ENCODE results near the gene KIN.

The KIN gene

DNA sequence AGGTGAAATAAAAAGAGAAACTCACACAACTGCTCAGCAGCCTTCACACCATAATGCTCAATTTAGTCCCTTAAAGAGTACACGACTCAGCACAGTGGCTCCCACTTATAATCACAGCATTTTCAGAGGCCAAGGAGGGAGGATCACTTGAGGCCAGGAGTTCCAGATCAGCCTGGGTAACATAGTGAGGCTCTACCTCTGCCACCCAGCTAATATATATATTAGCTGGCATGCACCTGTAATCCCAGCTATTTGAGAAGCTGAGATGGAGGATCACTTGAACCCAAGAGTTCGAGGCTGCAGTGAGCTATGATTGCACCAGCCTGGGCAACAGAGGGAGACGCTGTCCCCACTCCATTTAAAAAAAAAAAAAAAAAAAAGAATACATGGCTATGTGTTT, 82.5 kb downstream of the KIN start (continued):
- TF ChIP-seq ZBTB11 (tag by site-specific recombination; conservative IDR thresholded peaks at IDR 0.05; ENCODE audit: low read depth) (no peak), ZNF610 (tag by site-specific recombination; IDR thresholded peaks at IDR 0.05; ENCODE audit: borderline replicate concordance) (no peak), HOXA7 (CRISPR knock-in tag; IDR thresholded peaks at IDR 0.05; ENCODE audit: borderline replicate concordance) (no peak), MYNN (tag by site-specific recombination; IDR thresholded peaks at IDR 0.05; ENCODE audit: borderline replicate concordance) (no peak), ZNF701 (tag by site-specific recombination; IDR thresholded peaks at IDR 0.05) (no peak), ZNF624 (tag by site-specific recombination; IDR thresholded peaks at IDR 0.05) (no peak), ZNF560 (tag by site-specific recombination; IDR thresholded peaks at IDR 0.05; ENCODE audit: borderline replicate concordance) (no peak), ZNF623 (tag by site-specific recombination; IDR thresholded peaks at IDR 0.05) (no peak), ZNF266 (tag by site-specific recombination; IDR thresholded peaks at IDR 0.05; ENCODE audit: low read depth) (no peak), ZFP69B (tag by site-specific recombination; IDR thresholded peaks at IDR 0.05) (no peak)

GRCh38 chr10:7704071-7705016, 83.4 kb downstream of the KIN start:
- Histone ChIP-seq H3K4me3 (ENCODE audit: low read depth, low read length) (no peak overlapping the region), H3K9me3 (ENCODE audit: control insufficient read depth, insufficient read depth, low read depth, low read length) (no peaks in the 10 kb centered on the region), H3K4me1 (ENCODE audit: control insufficient read depth, insufficient read depth, low read length) (no peaks in the 10 kb centered on the region), H3K27ac (ENCODE audit: extremely low read depth, low read depth, low read length) (no peak overlapping the region), H3K36me3 (ENCODE audit: control insufficient read depth in 2 of 2, insufficient read depth in 1 of 2, low read length in 2 of 2) (no peaks in the 10 kb centered on the region)
- ChIA-PET CTCF (interaction anchor here (0.9 kb wide), 1 partner anchor 18 kb away, joined by 4 read pairs; no protein-coding TSS in a partner anchor), POLR2A (no interaction called here)
- TF ChIP-seq, protein P1, sequence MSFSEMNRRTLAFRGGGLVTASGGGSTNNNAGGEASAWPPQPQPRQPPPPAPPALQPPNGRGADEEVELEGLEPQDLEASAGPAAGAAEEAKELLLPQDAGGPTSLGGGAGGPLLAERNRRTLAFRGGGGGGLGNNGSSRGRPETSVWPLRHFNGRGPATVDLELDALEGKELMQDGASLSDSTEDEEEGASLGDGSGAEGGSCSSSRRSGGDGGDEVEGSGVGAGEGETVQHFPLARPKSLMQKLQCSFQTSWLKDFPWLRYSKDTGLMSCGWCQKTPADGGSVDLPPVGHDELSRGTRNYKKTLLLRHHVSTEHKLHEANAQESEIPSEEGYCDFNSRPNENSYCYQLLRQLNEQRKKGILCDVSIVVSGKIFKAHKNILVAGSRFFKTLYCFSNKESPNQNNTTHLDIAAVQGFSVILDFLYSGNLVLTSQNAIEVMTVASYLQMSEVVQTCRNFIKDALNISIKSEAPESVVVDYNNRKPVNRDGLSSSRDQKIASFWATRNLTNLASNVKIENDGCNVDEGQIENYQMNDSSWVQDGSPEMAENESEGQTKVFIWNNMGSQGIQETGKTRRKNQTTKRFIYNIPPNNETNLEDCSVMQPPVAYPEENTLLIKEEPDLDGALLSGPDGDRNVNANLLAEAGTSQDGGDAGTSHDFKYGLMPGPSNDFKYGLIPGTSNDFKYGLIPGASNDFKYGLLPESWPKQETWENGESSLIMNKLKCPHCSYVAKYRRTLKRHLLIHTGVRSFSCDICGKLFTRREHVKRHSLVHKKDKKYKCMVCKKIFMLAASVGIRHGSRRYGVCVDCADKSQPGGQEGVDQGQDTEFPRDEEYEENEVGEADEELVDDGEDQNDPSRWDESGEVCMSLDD (tag by site-specific recombination; IDR thresholded peaks at IDR 0.05) = no peak
- TF ChIP-seq, protein P2, sequence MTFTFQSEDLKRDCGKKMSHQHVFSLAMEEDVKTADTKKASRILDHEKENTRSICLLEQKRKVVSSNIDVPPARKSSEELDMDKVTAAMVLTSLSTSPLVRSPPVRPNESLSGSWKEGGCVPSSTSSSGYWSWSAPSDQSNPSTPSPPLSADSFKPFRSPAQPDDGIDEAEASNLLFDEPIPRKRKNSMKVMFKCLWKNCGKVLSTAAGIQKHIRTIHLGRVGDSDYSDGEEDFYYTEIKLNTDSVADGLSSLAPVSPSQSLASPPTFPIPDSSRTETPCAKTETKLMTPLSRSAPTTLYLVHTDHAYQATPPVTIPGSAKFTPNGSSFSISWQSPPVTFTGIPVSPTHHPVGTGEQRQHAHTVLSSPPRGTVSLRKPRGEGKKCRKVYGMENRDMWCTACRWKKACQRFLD (tag by site-specific recombination; IDR thresholded peaks at IDR 0.05) = no peak
- TF ChIP-seq ZNF169 (tag by site-specific recombination; IDR thresholded peaks at IDR 0.05) (no peak), KLF7 (tag by site-specific recombination; IDR thresholded peaks at IDR 0.05; ENCODE audit: borderline replicate concordance) (no peak), SP7 (tag by site-specific recombination; IDR thresholded peaks at IDR 0.05) (no peak), ZNF561 (tag by site-specific recombination; IDR thresholded peaks at IDR 0.05; ENCODE audit: borderline replicate concordance) (no peak), KLF1 (tag by site-specific recombination; IDR thresholded peaks at IDR 0.05) (no peak), ZNF837 (tag by site-specific recombination; IDR thresholded peaks at IDR 0.05) (no peak), SP3 (tag by site-specific recombination; IDR thresholded peaks at IDR 0.05) (no peak), ZNF37A (tag by site-specific recombination; IDR thresholded peaks at IDR 0.05) (no peak), SCRT1 (tag by site-specific recombination; IDR thresholded peaks at IDR 0.05; ENCODE audit: borderline replicate concordance) (no peak), ZNF843 (tag by site-specific recombination; IDR thresholded peaks at IDR 0.05) (no peak), ZNF221 (tag by site-specific recombination; IDR thresholded peaks at IDR 0.05; ENCODE audit: borderline replicate concordance) (no peak), ZNF488 (tag by site-specific recombination; IDR thresholded peaks at IDR 0.05) (no peak), KLF10 (tag by site-specific recombination; IDR thresholded peaks at IDR 0.05) (no peak)
- TF ChIP-seq, protein P3, sequence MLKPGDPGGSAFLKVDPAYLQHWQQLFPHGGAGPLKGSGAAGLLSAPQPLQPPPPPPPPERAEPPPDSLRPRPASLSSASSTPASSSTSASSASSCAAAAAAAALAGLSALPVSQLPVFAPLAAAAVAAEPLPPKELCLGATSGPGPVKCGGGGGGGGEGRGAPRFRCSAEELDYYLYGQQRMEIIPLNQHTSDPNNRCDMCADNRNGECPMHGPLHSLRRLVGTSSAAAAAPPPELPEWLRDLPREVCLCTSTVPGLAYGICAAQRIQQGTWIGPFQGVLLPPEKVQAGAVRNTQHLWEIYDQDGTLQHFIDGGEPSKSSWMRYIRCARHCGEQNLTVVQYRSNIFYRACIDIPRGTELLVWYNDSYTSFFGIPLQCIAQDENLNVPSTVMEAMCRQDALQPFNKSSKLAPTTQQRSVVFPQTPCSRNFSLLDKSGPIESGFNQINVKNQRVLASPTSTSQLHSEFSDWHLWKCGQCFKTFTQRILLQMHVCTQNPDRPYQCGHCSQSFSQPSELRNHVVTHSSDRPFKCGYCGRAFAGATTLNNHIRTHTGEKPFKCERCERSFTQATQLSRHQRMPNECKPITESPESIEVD (tag by site-specific recombination; IDR thresholded peaks at IDR 0.05) = no peak
